Memory B cell (primary cell): Measurements from ENCODE around the gene PTAFR.

Experiments used
- ATAC-seq: fragments of 150-1000 bp; cut with Tn5 transposase; 2 replicates; pipeline ENCODE4 v1.10.0; 2021; ENCODE audit warnings: low read depth, mild to moderate bottlenecking, moderate library complexity
- DNase-seq, 2 donors: peaks; one replicate each; pipeline ENCODE4 v3.0.0; 2022; ENCODE audit warnings: low spot score in 2 of 2
- H3K27ac Mint-ChIP-seq: one replicate; pipeline ENCODE4 v1.8.0; 2022; ENCODE audit warnings: mild to moderate bottlenecking, moderate library complexity, mixed read lengths
- H3K27me3 Mint-ChIP-seq: one replicate; pipeline ENCODE4 v1.8.0; 2022; ENCODE audit warnings: mixed read lengths
- H3K36me3 Mint-ChIP-seq: one replicate; pipeline ENCODE4 v1.8.0; 2022; ENCODE audit warnings: mild to moderate bottlenecking, mixed read lengths
- H3K4me1 Mint-ChIP-seq: one replicate; pipeline ENCODE4 v1.8.0; 2022; ENCODE audit warnings: mixed read lengths
- H3K4me3 Mint-ChIP-seq: one replicate; pipeline ENCODE4 v1.8.0; 2022; ENCODE audit warnings: mild to moderate bottlenecking, moderate library complexity, mixed read lengths
- H3K9me3 Mint-ChIP-seq: one replicate; pipeline ENCODE4 v1.8.0; 2022; ENCODE audit warnings: mixed read lengths

PTAFR gene

GRCh38 chr1:28190996-28191645, 14.6 kb upstream of the PTAFR start:
- H3K4me1 Mint-ChIP-seq: peaks cover 3% of the 10 kb centered on the region
- peaks cover 5% of the 10 kb centered on the region for H3K36me3 Mint-ChIP-seq
- H3K27ac Mint-ChIP-seq: no peak overlapping the region
- no peaks in the 10 kb centered on the region for H3K9me3 Mint-ChIP-seq
- H3K4me3 Mint-ChIP-seq: no peak overlapping the region
- ATAC-seq: no peak
- DNase-seq: no peak
- H3K27me3 Mint-ChIP-seq: no peaks in the 10 kb centered on the region

- DNase-seq (no peak), ATAC-seq (no peak)
- H3K9me3 Mint-ChIP-seq: no peaks in the 10 kb centered on the region
- H3K4me1 Mint-ChIP-seq: peaks cover 3% of the 10 kb centered on the region
- no peak overlapping the region for H3K27ac Mint-ChIP-seq
- peaks cover 5% of the 10 kb centered on the region for H3K36me3 Mint-ChIP-seq
- no peaks in the 10 kb centered on the region for H3K27me3 Mint-ChIP-seq
- no peak overlapping the region for H3K4me3 Mint-ChIP-seq
Measured at GRCh38 chr1:28190337-28190979, 14.0 kb upstream of the PTAFR start.

GRCh38 chr1:28185071-28185470, 8.6 kb upstream of the PTAFR start:
- no peak for ATAC-seq
- Mint-ChIP-seq H3K9me3 (no peaks in the 10 kb centered on the region), H3K4me3 (no peak overlapping the region), H3K36me3 (no peaks in the 10 kb centered on the region), H3K27ac (no peak overlapping the region), H3K4me1 (peaks cover 21% of the 10 kb centered on the region), H3K27me3 (no peaks in the 10 kb centered on the region)
- no peak for DNase-seq

GRCh38 chr1:28180306-28181305, 4.1 kb upstream of the PTAFR start:
- H3K4me3 Mint-ChIP-seq: peak overlapping the region; percentile 6
- no peaks in the 10 kb centered on the region for H3K9me3 Mint-ChIP-seq
- peaks cover 42% of the 10 kb centered on the region for H3K4me1 Mint-ChIP-seq
- DNase-seq: no peak
- no peaks in the 10 kb centered on the region for H3K27me3 Mint-ChIP-seq
- no peak overlapping the region for H3K27ac Mint-ChIP-seq
- no peaks in the 10 kb centered on the region for H3K36me3 Mint-ChIP-seq
- ATAC-seq: no peak

- H3K36me3 Mint-ChIP-seq: no peaks in the 10 kb centered on the region
- DNase-seq (no peak), ATAC-seq (no peak)
- no peak overlapping the region for H3K4me3 Mint-ChIP-seq
- no peaks in the 10 kb centered on the region for H3K27me3 Mint-ChIP-seq
- peaks cover 58% of the 10 kb centered on the region for H3K4me1 Mint-ChIP-seq
- no peaks in the 10 kb centered on the region for H3K9me3 Mint-ChIP-seq
- no peak overlapping the region for H3K27ac Mint-ChIP-seq
Measured at GRCh38 chr1:28178690-28179485, 2.4 kb upstream of the PTAFR start.

- H3K27ac Mint-ChIP-seq: peak overlapping the region; percentile 67
Measured at GRCh38 chr1:28175955-28176485, 470 bp downstream of the PTAFR start.

GRCh38 chr1:28173980-28174297, 2.6 kb downstream of the PTAFR start:
- no peaks in the 10 kb centered on the region for H3K9me3 Mint-ChIP-seq
- no peaks in the 10 kb centered on the region for H3K27me3 Mint-ChIP-seq
- H3K4me1 Mint-ChIP-seq: peaks cover 64% of the 10 kb centered on the region
- no peak for ATAC-seq
- H3K27ac Mint-ChIP-seq: peak overlapping the region; percentile 14
- H3K4me3 Mint-ChIP-seq: peak overlapping the region; percentile 63
- H3K36me3 Mint-ChIP-seq: no peaks in the 10 kb centered on the region
- no peak for DNase-seq

More at GRCh38 chr1:28175955-28176485, 470 bp downstream of the PTAFR start:
- Mint-ChIP-seq H3K9me3 (no peaks in the 10 kb centered on the region), H3K36me3 (no peaks in the 10 kb centered on the region), H3K4me3 (peak overlapping the region; percentile 87), H3K4me1 (peaks cover 63% of the 10 kb centered on the region), H3K27me3 (no peaks in the 10 kb centered on the region)
- ATAC-seq: no peak
- DNase-seq: no peak

GRCh38 chr1:28173151-28173979, 3.1 kb downstream of the PTAFR start:
- Mint-ChIP-seq H3K36me3 (no peaks in the 10 kb centered on the region), H3K27me3 (no peaks in the 10 kb centered on the region), H3K4me1 (peaks cover 60% of the 10 kb centered on the region), H3K4me3 (peak overlapping the region; percentile 63), H3K27ac (peak overlapping the region; percentile 14), H3K9me3 (no peaks in the 10 kb centered on the region)
- ATAC-seq (no peak), DNase-seq (no peak)

GRCh38 chr1:28172713-28173150, 3.8 kb downstream of the PTAFR start:
- peak overlapping the region; percentile 77 for H3K4me3 Mint-ChIP-seq
- peaks cover 57% of the 10 kb centered on the region for H3K4me1 Mint-ChIP-seq
- no peaks in the 10 kb centered on the region for H3K27me3 Mint-ChIP-seq
- DNase-seq (peak; percentile 49 to 75), ATAC-seq (peak; percentile 82)
- peak overlapping the region; percentile 81 for H3K27ac Mint-ChIP-seq
- no peaks in the 10 kb centered on the region for H3K36me3 Mint-ChIP-seq
- no peaks in the 10 kb centered on the region for H3K9me3 Mint-ChIP-seq

- Mint-ChIP-seq H3K4me1 (peaks cover 46% of the 10 kb centered on the region), H3K4me3 (peak overlapping the region; percentile 66), H3K9me3 (no peaks in the 10 kb centered on the region), H3K27ac (peak overlapping the region; percentile 49), H3K36me3 (no peaks in the 10 kb centered on the region), H3K27me3 (no peaks in the 10 kb centered on the region)
- ATAC-seq (no peak), DNase-seq (no peak)
Measured at GRCh38 chr1:28171246-28171645, 5.2 kb downstream of the PTAFR start.

- no peak overlapping the region for H3K27ac Mint-ChIP-seq
- H3K9me3 Mint-ChIP-seq: no peaks in the 10 kb centered on the region
Measured at GRCh38 chr1:28170001-28170596, 6.4 kb downstream of the PTAFR start.

GRCh38 chr1:28163496-28164161, 12.9 kb downstream of the PTAFR start:
- H3K27me3 Mint-ChIP-seq: no peaks in the 10 kb centered on the region
- DNase-seq (no peak), ATAC-seq (no peak)
- no peak overlapping the region for H3K4me3 Mint-ChIP-seq
- H3K4me1 Mint-ChIP-seq: peaks cover 13% of the 10 kb centered on the region
- peaks cover 4% of the 10 kb centered on the region for H3K36me3 Mint-ChIP-seq
- H3K9me3 Mint-ChIP-seq: no peaks in the 10 kb centered on the region
- no peak overlapping the region for H3K27ac Mint-ChIP-seq

More at GRCh38 chr1:28170001-28170596, 6.4 kb downstream of the PTAFR start:
- no peaks in the 10 kb centered on the region for H3K36me3 Mint-ChIP-seq
- H3K4me3 Mint-ChIP-seq: no peak overlapping the region
- H3K27me3 Mint-ChIP-seq: no peaks in the 10 kb centered on the region
- no peak for ATAC-seq
- peaks cover 38% of the 10 kb centered on the region for H3K4me1 Mint-ChIP-seq
- no peak for DNase-seq
